GM06990 (cell line): ENCODE measurements around the gene CPA4.

ENCODE experiments used
- DNase-seq: peaks from one replicate; pipeline ENCODE4 v3.0.0-alpha.2; 2011; ENCODE audit not compliant: insufficient read length; ENCODE audit errors: extremely low read depth
- H3K27me3 ChIP-seq: replicated peaks from 2 replicates; pipeline ENCODE4 v1.6.0; 2011; ENCODE audit warnings: low read length; ENCODE audit not compliant: control insufficient read depth, insufficient read depth
- H3K36me3 ChIP-seq: 2 replicates; pipeline ENCODE4 v1.5.1; 2011; ENCODE audit warnings: low read length; ENCODE audit not compliant: control insufficient read depth, insufficient read depth
- H3K4me3 ChIP-seq: replicated peaks from 2 replicates; pipeline ENCODE4 v1.5.1; 2011; ENCODE audit warnings: low read depth, mild to moderate bottlenecking, control low read depth, low read length
- CTCF ChIP-seq: IDR thresholded peaks from 2 replicates; pipeline ENCODE4 v1.5.1; 2011; ENCODE audit warnings: low read length, control low read depth, mild to moderate bottlenecking, inconsistent platforms; ENCODE audit not compliant: insufficient read depth, poor library complexity, severe bottlenecking

The CPA4 gene

GRCh38 chr7:130303127-130303526, 10.2 kb downstream of the CPA4 start:
- no peak for DNase-seq
- H3K4me3 ChIP-seq = no peak overlapping the region
- TF ChIP-seq CTCF = no peak
- H3K36me3 ChIP-seq = no peaks in the 10 kb centered on the region
- H3K27me3 ChIP-seq = no peaks in the 10 kb centered on the region

- DNase-seq = no peak
- no peaks in the 10 kb centered on the region for H3K36me3 ChIP-seq
Measured at GRCh38 chr7:130303551-130303950, 10.6 kb downstream of the CPA4 start.

GRCh38 chr7:130303982-130304381, 11.0 kb downstream of the CPA4 start:
- no peaks in the 10 kb centered on the region for H3K27me3 ChIP-seq
- DNase-seq = no peak
- no peak for TF ChIP-seq CTCF

More at GRCh38 chr7:130303551-130303950, 10.6 kb downstream of the CPA4 start:
- Histone ChIP-seq H3K4me3 (no peak overlapping the region), H3K27me3 (no peaks in the 10 kb centered on the region)
- no peak for TF ChIP-seq CTCF

GRCh38 chr7:130304878-130305277, 11.9 kb downstream of the CPA4 start:
- Histone ChIP-seq H3K27me3 (no peaks in the 10 kb centered on the region), H3K36me3 (no peaks in the 10 kb centered on the region), H3K4me3 (no peak overlapping the region)
- TF ChIP-seq CTCF = no peak
- no peak for DNase-seq

More at GRCh38 chr7:130303982-130304381, 11.0 kb downstream of the CPA4 start:
- H3K36me3 ChIP-seq = no peaks in the 10 kb centered on the region
- H3K4me3 ChIP-seq = no peak overlapping the region

GRCh38 chr7:130305433-130306042, 12.6 kb downstream of the CPA4 start:
- DNase-seq = no peak
- Histone ChIP-seq H3K27me3 (no peaks in the 10 kb centered on the region), H3K36me3 (no peaks in the 10 kb centered on the region), H3K4me3 (no peak overlapping the region)
- no peak for TF ChIP-seq CTCF

GRCh38 chr7:130309986-130310385, 17.0 kb downstream of the CPA4 start:
- no peak for TF ChIP-seq CTCF
- no peaks in the 10 kb centered on the region for H3K36me3 ChIP-seq
- no peaks in the 10 kb centered on the region for H3K27me3 ChIP-seq
- no peak overlapping the region for H3K4me3 ChIP-seq
- DNase-seq = peak; percentile 26
